HG03432 (cell line): ENCODE measurements around the gene PCDHA9.
"Not testable (repeated sequence)": the region's sequence is repeated elsewhere in the genome, so short reads cannot be mapped to it uniquely, and the experiment has no call there.

Source experiments
- ATAC-seq: cut with Tn5 transposase; IDR thresholded peaks from one replicate; pipeline ENCODE4 v1.9.1; 2021; ENCODE audit warnings: mild to moderate bottlenecking, moderate library complexity; ENCODE audit not compliant: unreplicated experiment

The PCDHA9 gene

GRCh38 chr5:140833993-140834392 lies 14.2 kb upstream of the PCDHA9 start, which contains the start of gene PCDHA7:
Gene PCDHA7, plus strand, starts transcription at chr5:140834269. Its CDS starts 115 bp downstream, at chr5:140834384.
- no peak for ATAC-seq

GRCh38 chr5:140834439-140835008 lies 13.7 kb upstream of the PCDHA9 start:
- ATAC-seq = not testable (repeated sequence)

- no peak for ATAC-seq
Measured at GRCh38 chr5:140835622-140836510, 12.3 kb upstream of the PCDHA9 start.

- ATAC-seq = no peak
Measured at GRCh38 chr5:140840978-140841962, 6.9 kb upstream of the PCDHA9 start, which contains the start of gene PCDHA8. Gene PCDHA8, plus strand, starts transcription at chr5:140841187. Its CDS starts 135 bp downstream, at chr5:140841322.

GRCh38 chr5:140842798-140843733 lies 5.1 kb upstream of the PCDHA9 start:
- ATAC-seq = no peak

GRCh38 chr5:140849831-140850634 lies 1.9 kb downstream of the PCDHA9 start:
- not testable (repeated sequence) for ATAC-seq

GRCh38 chr5:140855772-140856674 lies 7.8 kb downstream of the PCDHA9 start, which contains the start of gene PCDHA10:
Gene PCDHA10, plus strand, starts transcription at chr5:140855897. Its CDS starts 152 bp downstream, at chr5:140856049.
- ATAC-seq = no peak

- ATAC-seq = no peak
Measured at GRCh38 chr5:140857177-140857986, 9.2 kb downstream of the PCDHA9 start.

GRCh38 chr5:140857987-140858240 lies 9.7 kb downstream of the PCDHA9 start:
- ATAC-seq = no peak

- ATAC-seq = no peak
Measured at GRCh38 chr5:140862441-140863295, 14.5 kb downstream of the PCDHA9 start.

GRCh38 chr5:140868721-140869554 lies 20.8 kb downstream of the PCDHA9 start, which contains the start of gene PCDHA11:
Gene PCDHA11, plus strand, starts transcription at chr5:140868957. Its CDS starts 147 bp downstream, at chr5:140869104.
- no peak for ATAC-seq

- ATAC-seq = no peak
Measured at GRCh38 chr5:140869555-140869886, 21.3 kb downstream of the PCDHA9 start.

GRCh38 chr5:140870221-140871201 lies 22.3 kb downstream of the PCDHA9 start:
- ATAC-seq = no peak
